AG09309 (cell line): Measurements from ENCODE around the gene IDI2.

Experiments
- DNase-seq: peaks from one replicate; pipeline ENCODE4 v3.0.0-alpha.2; 2010; ENCODE audit warnings: low read depth
- H3K4me3 ChIP-seq: 2 replicates; pipeline ENCODE4 v1.5.1; 2011; ENCODE audit warnings: mild to moderate bottlenecking, low read depth, low read length, moderate library complexity; ENCODE audit not compliant: control insufficient read depth
- TF ChIP-seq, protein P1 (sequence below): IDR thresholded peaks from 2 replicates; pipeline ENCODE4 v1.5.1; 2011; ENCODE audit warnings: mild to moderate bottlenecking, low read depth, low read length, inconsistent platforms; ENCODE audit not compliant: insufficient read depth, control insufficient read depth; ENCODE audit errors: missing control alignments

The IDI2 gene

DNA sequence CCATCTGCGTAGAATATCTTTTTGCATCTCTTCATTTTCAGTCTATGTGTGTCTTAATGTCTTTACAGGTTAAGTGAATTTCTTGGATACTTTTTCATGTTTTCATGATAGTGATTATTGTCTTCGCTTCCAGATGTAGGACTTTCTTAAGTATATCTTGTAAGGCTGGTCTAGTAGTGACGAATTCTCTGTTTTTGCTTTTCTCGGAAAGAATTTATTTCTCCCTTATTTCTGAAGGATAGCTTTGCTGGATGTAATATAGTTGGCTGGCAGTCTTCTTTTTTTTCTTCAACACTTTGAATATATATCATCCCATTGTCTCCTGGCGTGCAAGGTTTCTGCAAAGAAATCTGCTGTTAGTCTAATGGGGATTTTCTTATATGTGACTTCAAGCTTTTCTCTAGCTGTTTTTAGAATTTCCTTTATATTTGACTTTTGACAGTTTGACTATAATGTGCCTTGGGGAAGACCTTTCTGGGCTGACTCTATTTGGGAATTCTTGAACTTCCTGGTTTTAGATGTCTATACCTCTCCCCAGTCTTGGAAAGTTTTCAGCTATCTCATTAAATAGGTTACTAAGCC is 23.1 kb downstream of the IDI2 start:
- H3K4me3 ChIP-seq = no peak overlapping the region
- DNase-seq = no peak
- TF ChIP-seq, protein P1, sequence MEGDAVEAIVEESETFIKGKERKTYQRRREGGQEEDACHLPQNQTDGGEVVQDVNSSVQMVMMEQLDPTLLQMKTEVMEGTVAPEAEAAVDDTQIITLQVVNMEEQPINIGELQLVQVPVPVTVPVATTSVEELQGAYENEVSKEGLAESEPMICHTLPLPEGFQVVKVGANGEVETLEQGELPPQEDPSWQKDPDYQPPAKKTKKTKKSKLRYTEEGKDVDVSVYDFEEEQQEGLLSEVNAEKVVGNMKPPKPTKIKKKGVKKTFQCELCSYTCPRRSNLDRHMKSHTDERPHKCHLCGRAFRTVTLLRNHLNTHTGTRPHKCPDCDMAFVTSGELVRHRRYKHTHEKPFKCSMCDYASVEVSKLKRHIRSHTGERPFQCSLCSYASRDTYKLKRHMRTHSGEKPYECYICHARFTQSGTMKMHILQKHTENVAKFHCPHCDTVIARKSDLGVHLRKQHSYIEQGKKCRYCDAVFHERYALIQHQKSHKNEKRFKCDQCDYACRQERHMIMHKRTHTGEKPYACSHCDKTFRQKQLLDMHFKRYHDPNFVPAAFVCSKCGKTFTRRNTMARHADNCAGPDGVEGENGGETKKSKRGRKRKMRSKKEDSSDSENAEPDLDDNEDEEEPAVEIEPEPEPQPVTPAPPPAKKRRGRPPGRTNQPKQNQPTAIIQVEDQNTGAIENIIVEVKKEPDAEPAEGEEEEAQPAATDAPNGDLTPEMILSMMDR = no peak

DNA sequence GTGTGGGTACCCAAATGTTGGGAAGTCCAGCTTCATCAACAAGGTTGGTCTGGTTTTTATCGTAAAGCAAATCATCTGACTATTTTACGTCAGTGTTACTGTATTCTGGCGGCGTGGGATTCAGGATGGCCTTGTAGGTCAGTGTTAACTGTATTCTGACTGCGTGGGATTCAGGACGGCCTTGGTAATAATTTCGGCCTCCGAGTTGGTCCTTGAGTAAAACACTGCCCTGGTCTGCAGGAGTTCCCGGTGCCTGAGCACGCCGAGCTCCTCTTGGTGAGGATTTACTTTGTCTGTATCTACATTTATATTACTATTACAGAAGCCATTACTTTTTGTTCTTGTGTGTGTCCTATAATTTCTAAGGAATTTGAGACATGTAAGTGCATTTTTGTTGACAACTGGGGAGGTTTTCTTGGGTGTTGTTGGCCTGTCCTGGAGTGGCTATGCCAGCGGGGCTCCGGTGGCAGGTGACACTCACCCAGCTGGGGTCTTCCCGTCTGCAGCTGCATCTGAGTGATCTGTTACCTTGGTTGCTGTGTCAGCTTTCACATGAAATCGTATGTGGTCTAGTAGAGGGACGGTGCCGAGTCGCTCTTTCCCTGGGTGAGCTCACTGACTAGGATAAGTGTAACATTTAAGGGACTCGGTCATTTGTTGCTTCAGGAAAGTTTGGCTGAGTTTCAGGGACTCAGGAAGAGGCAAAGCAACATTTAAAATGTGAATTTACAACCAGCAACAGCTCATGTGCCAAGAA is 28.2 kb downstream of the IDI2 start:
- TF ChIP-seq, protein P1 = no peak

DNA sequence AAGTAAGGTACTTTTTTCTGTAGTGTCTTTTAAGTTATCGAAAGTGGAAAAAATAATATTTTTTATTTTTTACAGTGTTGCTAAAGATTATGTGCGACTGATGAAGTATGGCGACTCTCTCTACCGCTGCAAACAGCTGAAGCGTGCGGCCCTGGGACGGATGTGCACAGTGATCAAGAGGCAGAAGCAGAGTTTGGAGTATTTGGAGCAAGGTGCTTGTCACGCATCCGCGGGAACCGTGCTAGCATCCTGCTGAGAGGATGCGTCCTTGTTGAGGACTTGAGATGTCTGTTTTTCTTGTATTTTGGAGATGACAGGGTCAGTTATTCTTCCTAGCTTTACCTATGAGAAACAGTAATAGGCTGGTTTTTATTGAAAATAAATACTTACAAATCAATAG is 29.6 kb downstream of the IDI2 start:
- no peak for DNase-seq

More for the DNA sequence above, 28.2 kb downstream of the IDI2 start:
- H3K4me3 ChIP-seq = no peak overlapping the region
- DNase-seq = no peak

DNA sequence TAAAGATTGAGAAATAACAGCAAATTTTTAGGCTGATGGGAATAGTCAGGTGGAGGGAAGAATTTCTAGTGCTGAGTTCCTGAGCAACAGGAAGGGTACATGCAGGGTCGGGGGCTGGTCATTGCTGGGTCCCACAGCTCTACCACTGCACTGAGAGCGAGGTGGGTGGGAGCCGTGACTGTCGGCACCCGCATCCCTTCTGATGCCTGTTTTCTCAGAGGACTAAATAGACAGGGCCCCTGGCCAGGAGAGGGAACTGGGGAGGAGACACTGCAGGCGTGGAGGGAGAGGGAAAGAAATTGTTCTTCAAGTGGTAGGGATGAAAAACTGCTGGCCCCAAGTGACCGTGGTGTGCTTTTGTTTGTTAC is 30.1 kb downstream of the IDI2 start:
- TF ChIP-seq, protein P1 = no peak
- H3K4me3 ChIP-seq = no peak overlapping the region
- DNase-seq = no peak

More for the DNA sequence above, 29.6 kb downstream of the IDI2 start:
- H3K4me3 ChIP-seq = no peak overlapping the region
- TF ChIP-seq, protein P1 = no peak

DNA sequence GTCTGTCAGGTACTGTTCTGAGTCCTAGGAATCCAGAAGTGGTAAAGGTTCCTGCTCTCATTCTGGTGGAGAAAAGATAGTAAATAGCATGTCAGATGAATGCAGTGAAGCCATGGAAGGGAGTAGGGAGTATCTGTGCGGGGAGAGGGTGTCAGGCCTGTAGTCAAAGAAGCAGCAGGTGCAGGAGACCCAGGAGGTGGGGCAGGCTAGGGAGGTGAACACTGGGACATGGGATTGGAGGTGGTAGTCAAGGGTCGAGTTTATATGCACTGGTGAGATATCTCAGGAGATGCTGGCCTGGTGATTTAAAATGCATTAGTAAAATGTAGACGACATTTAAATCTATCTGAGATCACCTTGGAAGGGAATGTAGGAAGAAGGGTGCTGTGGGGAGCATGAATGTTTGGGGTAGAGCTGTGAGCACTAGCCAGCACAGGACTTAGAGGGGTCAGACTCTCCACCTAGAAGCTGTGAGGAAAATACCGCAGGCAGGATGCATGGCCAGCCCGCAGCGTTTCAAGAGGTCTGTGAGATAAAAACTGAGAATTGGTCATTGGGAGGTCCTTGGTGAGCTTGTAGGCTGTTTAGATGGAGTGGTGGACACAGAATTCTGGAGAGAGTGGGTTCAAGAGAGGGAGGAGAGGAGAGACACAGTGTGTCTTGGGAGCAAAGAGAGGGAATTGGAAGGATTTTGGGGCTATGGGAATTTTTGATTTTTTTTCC is 30.7 kb downstream of the IDI2 start:
- no peak for DNase-seq
- TF ChIP-seq, protein P1 = no peak
- no peak overlapping the region for H3K4me3 ChIP-seq

DNA sequence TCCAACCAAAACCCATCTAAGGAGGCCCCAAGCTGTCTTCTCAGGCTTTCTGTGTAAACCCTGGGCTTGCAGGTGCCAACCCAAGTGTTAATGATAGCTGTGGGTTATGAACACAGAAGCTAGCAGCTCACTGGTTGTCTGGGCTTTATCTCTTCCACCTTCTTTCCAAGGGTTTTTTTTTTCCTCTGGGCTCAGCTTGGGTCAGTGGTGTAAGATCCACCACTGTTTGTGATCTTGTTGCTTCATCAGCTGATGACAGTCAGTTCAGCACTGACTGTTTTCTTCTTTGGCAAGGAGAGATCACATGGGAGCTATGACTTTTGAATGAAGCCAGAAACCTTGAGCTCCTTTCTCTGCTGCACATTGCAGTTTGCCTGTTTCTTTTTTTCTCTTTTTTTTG is 32.8 kb downstream of the IDI2 start:
- no peak overlapping the region for H3K4me3 ChIP-seq
- no peak for DNase-seq
- TF ChIP-seq, protein P1 = no peak
